Measurements from ENCODE around the gene C13orf46.

C13orf46 gene

DNA sequence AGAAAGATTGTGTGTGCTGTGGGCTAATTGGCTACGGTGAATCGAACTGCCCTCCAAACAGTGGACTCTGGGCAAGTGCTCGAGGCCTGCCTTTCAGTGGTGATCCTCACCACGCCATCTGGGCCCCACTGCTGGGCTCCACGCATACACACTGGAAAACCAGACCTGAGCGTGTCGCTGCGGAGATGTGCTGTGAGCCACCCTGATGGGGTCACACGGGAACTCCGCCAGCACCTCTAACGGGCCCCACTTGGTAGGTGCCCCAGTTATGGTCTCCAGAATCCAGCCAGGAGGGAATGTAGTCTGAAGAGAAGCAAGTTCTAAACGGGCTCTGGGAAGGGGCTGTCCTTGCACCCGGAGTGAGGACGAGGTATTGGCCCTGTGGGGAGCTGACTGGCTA is 39.3 kb downstream of the C13orf46 start:
- in situ Hi-C loops (cut with HindIII; ENCODE audit: low sequenced_read_pairs): no loop called here
- DNase-seq (ENCODE audit: low read depth): no peak
- no peak overlapping the region for H3K4me3 ChIP-seq (ENCODE audit: low read depth, low read length)

DNA sequence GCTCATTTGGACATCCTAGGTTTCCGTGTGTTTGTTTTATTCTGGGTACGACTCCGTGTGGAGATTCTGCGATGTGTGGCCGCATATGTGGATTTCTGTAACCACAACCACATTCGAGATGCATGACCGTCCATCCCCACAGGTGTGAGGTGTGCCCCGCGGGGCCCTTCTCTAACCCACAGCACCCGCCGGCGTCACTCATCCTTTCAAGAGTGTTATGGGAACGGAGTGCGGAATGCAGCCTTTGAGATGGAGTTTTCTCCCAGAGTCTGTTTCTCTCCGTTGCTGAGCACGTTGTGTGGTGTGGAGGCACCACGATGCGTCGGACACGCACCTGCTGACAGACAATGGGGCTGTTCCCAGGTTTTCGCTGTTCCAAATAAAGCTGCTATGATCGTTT is 40.0 kb downstream of the C13orf46 start:
- H3K4me3 ChIP-seq (ENCODE audit: low read depth, low read length): no peak overlapping the region
- DNase-seq (ENCODE audit: low read depth): no peak
- TF ChIP-seq, protein P1, sequence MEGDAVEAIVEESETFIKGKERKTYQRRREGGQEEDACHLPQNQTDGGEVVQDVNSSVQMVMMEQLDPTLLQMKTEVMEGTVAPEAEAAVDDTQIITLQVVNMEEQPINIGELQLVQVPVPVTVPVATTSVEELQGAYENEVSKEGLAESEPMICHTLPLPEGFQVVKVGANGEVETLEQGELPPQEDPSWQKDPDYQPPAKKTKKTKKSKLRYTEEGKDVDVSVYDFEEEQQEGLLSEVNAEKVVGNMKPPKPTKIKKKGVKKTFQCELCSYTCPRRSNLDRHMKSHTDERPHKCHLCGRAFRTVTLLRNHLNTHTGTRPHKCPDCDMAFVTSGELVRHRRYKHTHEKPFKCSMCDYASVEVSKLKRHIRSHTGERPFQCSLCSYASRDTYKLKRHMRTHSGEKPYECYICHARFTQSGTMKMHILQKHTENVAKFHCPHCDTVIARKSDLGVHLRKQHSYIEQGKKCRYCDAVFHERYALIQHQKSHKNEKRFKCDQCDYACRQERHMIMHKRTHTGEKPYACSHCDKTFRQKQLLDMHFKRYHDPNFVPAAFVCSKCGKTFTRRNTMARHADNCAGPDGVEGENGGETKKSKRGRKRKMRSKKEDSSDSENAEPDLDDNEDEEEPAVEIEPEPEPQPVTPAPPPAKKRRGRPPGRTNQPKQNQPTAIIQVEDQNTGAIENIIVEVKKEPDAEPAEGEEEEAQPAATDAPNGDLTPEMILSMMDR (IDR thresholded peaks at IDR 0.05; ENCODE audit: low read depth, low read length, missing control alignments): no peak
- in situ Hi-C loops (cut with HindIII; ENCODE audit: low sequenced_read_pairs): no loop called here

More for the DNA sequence above, 39.3 kb downstream of the C13orf46 start:
- TF ChIP-seq, protein P1 (IDR thresholded peaks at IDR 0.05; ENCODE audit: low read depth, low read length, missing control alignments): no peak

DNA sequence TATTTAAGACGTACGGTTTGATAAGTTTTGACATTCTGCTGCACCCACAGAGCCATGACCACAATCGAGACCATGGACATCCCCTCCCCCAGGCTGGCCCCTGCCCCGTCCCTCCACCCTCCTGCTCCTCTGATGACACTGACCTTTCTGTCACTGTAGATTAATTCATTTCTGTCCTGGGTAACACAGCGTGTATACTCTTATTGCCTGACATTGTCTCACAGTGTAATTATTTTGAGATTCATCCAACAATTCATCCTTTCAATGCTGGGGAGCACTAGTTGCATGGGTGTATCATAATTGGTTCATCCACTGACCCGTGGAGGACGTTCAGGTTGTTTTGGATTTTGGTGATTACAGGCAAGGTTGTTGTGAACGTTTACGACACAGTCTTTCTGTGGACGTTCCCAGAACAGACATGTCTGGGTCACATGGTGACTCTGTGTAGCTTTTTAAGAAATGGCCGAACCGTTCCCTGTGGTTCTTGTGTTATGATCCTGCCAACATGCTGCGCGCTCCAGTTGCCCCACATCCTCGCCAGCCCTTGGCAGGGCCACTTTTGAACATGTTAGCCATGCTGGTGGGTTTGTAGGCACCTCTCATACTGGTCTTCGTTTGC is 41.9 kb downstream of the C13orf46 start:
- in situ Hi-C loops (cut with HindIII; ENCODE audit: low sequenced_read_pairs): no loop called here
- no peak for DNase-seq (ENCODE audit: low read depth)
- TF ChIP-seq, protein P1 (IDR thresholded peaks at IDR 0.05; ENCODE audit: low read depth, low read length, missing control alignments): no peak
- no peak overlapping the region for H3K4me3 ChIP-seq (ENCODE audit: low read depth, low read length)

DNA sequence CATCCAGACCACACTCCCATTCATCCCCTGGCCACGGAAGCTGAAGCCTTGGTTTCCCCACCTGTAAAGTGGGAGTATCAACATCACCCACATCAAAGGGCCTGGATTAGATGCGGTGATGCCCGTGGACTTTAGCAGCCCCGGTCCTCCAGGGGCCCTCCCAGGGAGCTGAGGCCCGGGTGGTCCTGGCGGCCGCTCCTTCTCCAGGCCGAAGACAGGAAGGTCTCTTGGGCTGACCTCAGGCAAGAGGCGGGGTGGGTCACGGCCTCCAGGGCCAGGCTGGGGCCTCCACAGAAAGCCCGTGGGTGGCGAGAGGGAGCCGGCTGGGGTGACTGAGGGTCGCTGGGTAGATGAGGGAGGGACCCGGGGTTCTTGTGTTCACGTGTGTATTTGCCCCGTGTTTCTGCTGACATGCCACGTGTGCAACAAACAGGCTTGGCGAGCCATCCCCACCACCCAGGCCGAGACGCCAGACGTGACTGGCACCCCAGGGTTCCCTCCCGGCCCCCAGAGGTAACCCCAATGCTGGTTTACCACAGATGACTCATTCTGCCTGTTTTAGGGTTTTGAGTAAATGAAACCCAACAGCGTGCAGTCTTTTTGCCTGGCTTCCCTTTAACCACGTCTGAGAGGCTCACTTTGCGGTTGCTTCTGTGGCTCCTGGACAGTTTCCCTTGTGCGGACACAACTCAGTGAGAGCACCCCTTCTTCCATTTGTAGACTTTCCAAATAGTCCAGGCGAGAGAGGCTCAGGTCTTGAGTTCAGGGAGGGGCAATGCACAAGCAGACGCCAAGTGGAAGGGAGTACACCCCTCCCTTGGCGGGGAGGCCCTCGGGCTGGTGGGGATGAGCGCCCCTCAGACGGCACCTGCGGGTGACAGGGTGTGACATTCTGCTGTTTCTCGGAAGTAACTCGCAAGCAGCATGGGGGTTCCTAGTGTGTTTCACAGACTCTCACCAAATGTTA is 42.9 kb downstream of the C13orf46 start:
- TF ChIP-seq, protein P1 (IDR thresholded peaks at IDR 0.05; ENCODE audit: low read depth, low read length, missing control alignments): no peak
- no peak overlapping the region for H3K4me3 ChIP-seq (ENCODE audit: low read depth, low read length)
- DNase-seq (ENCODE audit: low read depth): peak; percentile 49
- in situ Hi-C loops (cut with HindIII; ENCODE audit: low sequenced_read_pairs): no loop called here

DNA sequence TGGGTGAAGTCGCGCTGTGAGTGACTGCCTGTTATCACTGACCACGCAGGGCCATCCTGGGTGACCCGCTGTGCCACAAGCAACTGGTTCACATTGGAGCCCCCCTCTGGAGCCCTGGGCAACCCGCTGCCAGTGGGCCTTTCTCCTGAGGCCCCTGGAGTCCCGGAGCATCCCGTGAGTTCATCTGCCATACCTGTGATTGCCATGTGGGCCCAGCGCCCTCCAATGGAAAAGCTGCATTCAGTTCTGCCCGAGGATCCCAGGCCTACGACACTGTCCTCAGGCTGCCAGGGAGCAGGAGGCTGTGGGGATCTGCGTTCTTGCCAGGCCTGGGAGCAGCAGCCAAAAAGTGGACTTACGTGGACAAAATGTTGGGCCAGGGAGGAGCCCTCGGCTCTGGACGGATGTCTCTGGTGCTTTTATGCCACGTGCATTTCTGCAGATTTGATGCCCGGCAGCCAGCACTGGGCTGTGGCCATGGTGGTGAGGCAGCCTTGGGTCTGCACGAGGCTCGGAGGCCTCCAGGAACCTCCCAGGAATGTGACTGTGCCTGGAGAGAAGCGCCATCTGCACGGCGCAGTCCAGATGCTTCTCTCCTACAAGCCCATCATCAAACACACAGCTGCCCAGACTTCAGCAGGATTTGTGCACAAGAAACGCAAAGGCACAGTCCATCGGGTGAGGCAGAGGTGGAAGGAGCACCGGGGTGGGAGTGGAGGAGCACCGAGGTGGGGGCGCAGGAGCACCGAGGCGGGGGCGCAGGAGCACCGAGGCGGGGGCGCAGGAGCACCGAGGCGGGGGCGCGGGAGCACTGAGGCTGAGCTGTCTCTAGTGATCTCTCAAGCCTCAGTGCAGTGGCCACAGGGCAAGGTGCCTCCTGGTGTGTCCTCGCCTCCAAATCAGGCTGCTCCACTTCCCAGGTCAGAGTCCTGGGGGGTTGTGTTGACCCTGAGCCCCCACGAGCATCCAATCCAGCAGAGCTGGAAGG is 44.0 kb downstream of the C13orf46 start:
- no peak for DNase-seq (ENCODE audit: low read depth)
- TF ChIP-seq, protein P1 (IDR thresholded peaks at IDR 0.05; ENCODE audit: low read depth, low read length, missing control alignments): no peak

More for the DNA sequence above, 44.0 kb downstream of the C13orf46 start:
- in situ Hi-C loops (cut with HindIII; ENCODE audit: low sequenced_read_pairs): no loop called here
- H3K4me3 ChIP-seq (ENCODE audit: low read depth, low read length): no peak overlapping the region
